HuH-7.5 (cell line): ENCODE results near the gene TRIP13.

ENCODE experiments used
- DNase-seq: peaks from one replicate; pipeline ENCODE4 v3.0.0; 2011; ENCODE audit warnings: low spot score

The TRIP13 gene

GRCh38 chr5:854966-855743 lies 37.5 kb upstream of the TRIP13 start:
- no peak for DNase-seq

GRCh38 chr5:855771-856530 lies 36.7 kb upstream of the TRIP13 start:
- no peak for DNase-seq

- DNase-seq, result no peak
Observed at GRCh38 chr5:856531-857425, 35.9 kb upstream of the TRIP13 start.

- DNase-seq, result no peak
Observed at GRCh38 chr5:858726-859125, 34.0 kb upstream of the TRIP13 start.

GRCh38 chr5:859391-859790 lies 33.3 kb upstream of the TRIP13 start:
- DNase-seq, result no peak

- DNase-seq, result no peak
Observed at GRCh38 chr5:859798-860296, 32.8 kb upstream of the TRIP13 start.

- DNase-seq, result no peak
Observed at GRCh38 chr5:860506-861150, 32.1 kb upstream of the TRIP13 start.

GRCh38 chr5:861442-862366 lies 31.0 kb upstream of the TRIP13 start:
- no peak for DNase-seq

GRCh38 chr5:862367-863243 lies 30.1 kb upstream of the TRIP13 start:
- no peak for DNase-seq

GRCh38 chr5:863244-863805 lies 29.4 kb upstream of the TRIP13 start:
- DNase-seq, result no peak

GRCh38 chr5:864492-865167 lies 28.1 kb upstream of the TRIP13 start:
- DNase-seq, result no peak

- no peak for DNase-seq
Observed at GRCh38 chr5:865168-865521, 27.5 kb upstream of the TRIP13 start.

GRCh38 chr5:865771-866170 lies 26.9 kb upstream of the TRIP13 start:
- no peak for DNase-seq

- no peak for DNase-seq
Observed at GRCh38 chr5:867300-867870, 25.3 kb upstream of the TRIP13 start.

GRCh38 chr5:868428-869135 lies 24.1 kb upstream of the TRIP13 start:
- no peak for DNase-seq

GRCh38 chr5:870956-871355 lies 21.7 kb upstream of the TRIP13 start:
- DNase-seq, result no peak

- DNase-seq, result no peak
Observed at GRCh38 chr5:871596-872298, 20.9 kb upstream of the TRIP13 start.
